HK-2 (cell line): ENCODE data around the gene PPY.
"Not testable (repeated sequence)": the region's sequence is repeated elsewhere in the genome, so short reads cannot be mapped to it uniquely, and the experiment has no call there.

Experiments used
- DNase-seq: peaks from one replicate; pipeline ENCODE4 v3.0.0-alpha.2; 2018; ENCODE audit not compliant: unreplicated experiment

PPY gene

GRCh38 chr17:43966276-43966675 is 24.0 kb upstream of the PPY start:
- no peak for DNase-seq

DNA sequence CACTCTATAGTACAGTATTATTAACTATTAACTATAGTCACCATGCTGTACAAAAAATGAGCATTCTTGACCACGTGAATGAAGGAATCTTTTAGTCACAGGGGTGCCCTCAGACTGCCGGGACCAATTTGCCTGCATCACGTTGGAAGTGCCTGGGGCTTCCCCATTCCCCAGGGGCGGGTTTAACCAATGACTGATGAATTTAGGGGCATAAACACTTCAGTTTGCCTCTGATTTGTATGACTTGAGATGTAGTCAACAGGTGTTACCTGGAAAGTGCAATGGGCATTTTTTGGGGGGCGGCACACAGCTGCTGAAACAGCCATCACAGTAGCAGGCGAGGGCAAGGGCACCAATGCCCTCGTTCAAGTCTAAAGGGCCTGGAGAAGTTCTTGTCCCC is 20.2 kb upstream of the PPY start:
- no peak for DNase-seq

- DNase-seq, result no peak
Observed at GRCh38 chr17:43961954-43962353, 19.7 kb upstream of the PPY start.

DNA sequence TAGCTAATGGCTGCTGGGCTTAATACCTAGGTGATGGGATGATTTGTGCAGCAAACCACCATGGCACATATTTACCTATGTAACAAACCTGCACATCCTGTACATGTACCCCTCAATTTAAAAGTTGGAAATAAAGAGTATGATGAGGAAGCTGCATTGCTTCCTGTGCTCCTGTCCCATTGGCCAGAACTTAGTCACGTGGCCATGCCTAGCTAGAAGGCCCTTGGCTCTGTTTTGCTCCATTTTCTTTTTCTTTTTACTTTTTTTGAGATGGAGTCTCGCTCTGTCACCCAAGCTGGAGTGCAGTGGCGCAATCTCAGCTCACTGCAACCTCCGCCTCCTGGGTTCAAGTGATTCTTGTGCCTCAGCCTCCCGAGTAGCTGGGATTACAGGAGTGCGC is 19.0 kb upstream of the PPY start:
- DNase-seq, result not testable (repeated sequence)

DNA sequence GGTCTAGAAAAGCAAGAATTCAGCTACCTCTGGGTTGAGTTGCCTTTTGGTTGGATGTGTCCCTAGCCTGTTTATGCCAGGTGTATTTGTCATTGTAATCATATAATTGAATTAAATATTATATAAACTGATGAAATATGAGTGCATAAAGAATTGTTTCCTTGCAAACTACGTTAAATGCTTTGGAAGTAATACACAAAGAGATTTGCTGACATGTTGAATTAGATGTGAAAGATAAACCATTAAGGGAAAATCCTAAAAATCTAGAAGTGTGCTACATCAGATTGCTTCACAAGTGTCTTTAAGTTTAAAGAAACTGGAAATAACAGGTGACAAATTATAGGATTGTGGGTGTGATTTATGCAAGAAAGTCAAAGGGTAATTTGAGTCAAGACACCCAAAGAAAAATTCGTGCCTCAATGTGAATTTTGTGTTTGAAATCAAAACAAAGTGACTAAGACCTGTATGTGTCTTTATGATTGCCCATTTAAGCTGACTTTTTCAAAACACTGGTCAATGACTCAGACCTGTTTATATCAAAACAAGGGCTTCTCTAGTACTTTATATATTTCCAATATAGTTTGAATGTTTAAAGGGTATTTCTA is 16.6 kb upstream of the PPY start:
- no peak for DNase-seq

- no peak for DNase-seq
Observed at GRCh38 chr17:43956222-43956621, 13.9 kb upstream of the PPY start.

GRCh38 chr17:43953746-43954145 is 11.5 kb upstream of the PPY start, which contains the start of gene PYY:
Gene PYY (minus strand): TSS chr17:43953940. CDS start chr17:43953483, 457 bp downstream.
- no peak for DNase-seq

DNA sequence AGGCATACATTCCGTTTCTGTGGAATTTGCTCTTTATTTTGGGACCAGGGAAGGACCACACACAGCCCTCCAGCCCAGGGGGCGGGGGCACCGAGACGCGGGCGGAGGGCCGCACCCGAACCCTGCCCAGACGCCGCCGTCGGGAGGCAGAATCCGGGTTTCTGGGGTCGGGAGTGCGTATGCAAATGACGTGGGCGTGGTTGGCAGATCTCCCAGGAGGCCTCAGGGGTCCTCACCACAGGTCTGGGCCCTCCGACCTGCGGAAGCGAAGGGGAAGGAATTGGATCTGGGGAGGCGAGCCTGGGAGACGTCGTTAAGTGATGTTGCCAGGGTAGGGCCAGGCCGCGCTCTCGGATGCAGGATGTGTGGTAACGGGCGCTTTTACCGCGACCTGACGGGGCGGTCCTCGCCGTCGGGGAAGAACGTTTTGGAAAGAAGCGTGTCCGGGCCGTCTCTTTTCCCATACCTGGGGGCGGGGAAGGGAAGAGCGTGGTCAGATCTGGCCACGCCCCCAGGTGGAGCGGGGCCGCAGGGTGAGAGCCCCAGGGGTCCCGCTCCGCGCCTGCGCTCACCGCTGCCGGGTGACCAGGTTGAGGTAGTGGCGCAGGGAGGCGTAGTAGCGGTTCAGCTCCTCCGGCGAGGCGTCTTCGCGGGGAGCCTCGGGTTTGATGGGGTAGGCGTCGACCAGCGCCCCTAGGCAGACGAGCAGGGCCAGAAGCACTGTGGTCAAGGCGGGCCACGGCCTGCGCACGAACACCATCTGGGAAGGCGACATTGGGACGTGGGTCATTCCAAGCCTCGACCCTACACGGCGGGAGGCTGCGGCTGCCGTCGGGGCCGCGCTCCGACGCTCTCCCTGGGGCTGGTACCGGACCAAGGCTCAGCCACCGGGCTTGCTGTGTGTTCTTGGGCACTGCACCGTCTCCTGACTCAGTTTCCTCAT is 10.7 kb upstream of the PPY start:
- no peak for DNase-seq

GRCh38 chr17:43952351-43952723 is 10.1 kb upstream of the PPY start:
- no peak for DNase-seq

DNA sequence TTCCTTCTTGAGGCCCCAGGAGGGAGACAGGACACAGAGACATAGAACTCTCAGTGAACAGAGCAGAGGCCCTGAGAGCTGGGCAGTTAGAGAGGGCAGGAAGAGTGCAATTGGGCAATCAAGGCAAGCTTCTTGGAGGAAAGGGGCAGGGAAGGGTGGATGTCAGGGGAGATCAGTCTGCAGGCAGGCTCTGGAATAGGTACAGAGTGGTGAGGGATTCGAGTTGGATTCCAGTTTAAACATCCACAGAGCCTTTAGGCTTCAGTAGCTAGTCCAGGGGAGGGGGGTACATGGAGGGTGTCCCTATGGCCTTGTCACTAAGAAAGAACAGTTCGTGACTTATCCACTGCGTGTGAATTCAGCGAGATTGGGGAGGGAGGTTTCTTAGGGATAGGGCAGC is 9.5 kb upstream of the PPY start:
- DNase-seq, result no peak

- DNase-seq, result no peak
Observed at GRCh38 chr17:43950554-43950953, 8.3 kb upstream of the PPY start.

DNA sequence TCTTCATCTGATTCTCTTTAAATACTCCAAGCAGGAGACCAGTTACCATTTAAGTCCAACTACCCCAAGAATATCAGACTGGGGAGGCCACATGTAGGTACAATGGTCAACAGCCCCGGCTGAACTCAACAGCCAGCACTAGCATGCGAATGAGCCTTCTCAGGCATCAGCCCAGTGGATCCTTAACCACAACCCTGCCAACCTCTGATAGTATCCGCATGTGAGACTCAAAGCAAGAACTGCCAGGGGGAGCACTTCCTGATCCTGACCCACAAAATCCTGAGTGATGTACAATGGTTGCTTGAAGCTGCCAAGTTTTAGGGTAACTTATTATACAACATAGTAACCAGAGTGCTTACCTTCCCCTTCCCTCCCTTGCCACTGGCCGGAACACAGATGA is 7.5 kb upstream of the PPY start:
- DNase-seq, result no peak

- no peak for DNase-seq
Observed at GRCh38 chr17:43946781-43947180, 4.5 kb upstream of the PPY start.

DNA sequence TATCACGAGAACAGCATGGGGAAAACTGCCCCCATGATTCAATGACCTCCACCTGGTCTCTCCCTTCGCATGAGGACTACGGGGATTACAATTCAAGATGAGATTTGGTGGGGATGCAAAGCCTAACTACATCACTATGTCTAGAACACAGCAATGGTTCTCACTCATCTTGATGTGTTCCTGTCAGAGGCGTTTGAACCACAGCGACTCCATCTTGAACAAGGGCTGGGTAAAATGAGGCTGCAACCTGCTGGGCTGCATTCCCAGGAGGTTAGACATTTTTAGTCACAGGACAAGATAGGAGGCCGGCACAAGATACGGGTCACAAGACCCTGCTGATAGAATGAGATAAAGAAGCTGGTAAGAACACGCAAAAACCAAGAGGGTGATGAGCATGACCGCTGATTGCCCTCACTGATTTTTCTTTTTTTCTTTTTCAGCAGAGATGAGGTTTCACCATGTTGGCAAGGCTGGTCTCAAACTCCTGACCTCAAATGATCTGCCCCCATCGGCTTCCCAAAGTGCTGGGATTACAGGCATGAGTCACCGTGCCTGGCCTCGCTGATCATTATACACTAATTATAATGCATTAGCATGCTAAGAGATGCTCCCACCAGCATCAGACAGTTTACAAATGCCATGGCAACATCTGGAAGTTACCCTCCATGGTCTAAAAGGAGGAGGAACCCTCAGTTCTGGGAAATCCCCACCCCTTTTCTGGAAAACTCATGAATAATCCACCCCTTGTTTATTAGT is 3.0 kb upstream of the PPY start:
- no peak for DNase-seq

DNA sequence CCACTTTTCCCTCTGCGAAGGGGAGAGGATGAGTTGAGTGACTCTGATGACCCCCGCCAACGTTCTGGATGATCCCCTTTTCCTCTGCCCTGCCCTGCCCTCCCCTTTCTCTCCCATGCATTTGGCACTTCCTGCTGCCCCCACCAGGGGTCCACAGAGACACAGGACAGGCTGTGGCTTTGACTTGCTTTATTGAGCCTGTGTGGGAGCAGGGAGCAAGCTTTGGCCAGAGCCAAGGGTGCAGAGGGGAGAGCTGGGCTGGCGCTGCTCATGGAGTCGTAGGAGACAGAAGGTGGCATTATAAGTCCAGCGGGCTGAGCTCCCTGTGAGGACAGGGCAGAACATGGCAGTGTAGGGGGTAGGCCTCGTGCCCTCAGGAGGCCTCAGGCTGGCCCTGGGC is 1.6 kb downstream of the PPY start:
- peak; percentile 44 for DNase-seq

DNA sequence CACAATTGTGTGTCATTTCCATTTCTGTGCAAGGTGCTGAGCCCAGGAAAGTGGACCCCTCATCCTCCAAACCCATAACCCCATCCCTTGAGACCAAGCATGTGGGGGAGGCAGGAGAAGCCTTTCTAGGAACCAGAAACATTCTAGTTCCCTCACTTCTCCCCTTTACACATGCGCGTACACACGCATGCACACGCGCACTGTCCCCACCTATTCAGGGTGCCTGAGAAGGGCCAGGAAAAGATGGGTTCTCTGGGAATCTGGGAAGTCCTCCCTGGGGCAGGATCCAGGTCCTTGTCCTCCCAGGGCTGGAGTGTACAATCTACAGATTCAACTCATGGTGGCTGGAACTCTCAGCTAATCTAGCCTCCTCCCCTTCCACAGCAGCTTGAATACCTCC is 2.4 kb downstream of the PPY start:
- no peak for DNase-seq

GRCh38 chr17:43939452-43939851 is 2.8 kb downstream of the PPY start:
- not testable (repeated sequence) for DNase-seq

DNA sequence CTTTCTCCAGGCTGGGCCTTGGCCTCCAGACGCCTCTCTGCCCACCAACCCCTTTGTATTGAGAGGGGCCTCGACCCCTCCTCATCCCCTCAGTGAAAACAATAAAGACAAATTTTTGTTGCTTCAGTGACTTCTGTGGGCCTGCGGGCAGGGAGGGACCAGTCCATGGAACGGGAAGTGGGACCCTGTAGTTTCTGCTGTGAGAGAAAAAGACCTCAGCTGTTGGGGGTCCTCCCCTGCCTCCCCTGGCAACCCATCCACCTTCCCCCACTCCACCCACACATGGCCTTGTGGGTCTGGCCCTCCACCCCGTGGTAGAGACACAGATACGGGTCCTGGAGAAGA is 3.5 kb downstream of the PPY start:
- no peak for DNase-seq

GRCh38 chr17:43936434-43936833 is 5.8 kb downstream of the PPY start:
- no peak for DNase-seq

DNA sequence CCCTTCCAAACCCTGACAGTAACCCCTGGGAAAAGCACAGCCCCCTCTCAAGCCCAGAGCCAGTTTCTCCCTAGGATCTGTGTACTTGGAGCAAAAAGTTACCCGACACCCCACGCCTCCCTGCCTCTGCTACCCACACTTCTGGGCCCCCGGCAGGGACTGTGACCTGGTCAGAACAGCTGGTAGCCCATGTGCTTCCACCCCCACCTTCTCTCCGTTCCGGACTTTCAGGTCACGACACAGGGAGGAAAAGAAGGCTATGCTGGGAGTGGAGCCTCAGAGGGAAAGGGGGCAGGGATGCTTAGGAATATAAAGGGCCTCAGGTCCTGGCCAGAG is 6.4 kb downstream of the PPY start:
- DNase-seq, result no peak

GRCh38 chr17:43935204-43935925 is 6.9 kb downstream of the PPY start:
- DNase-seq, result no peak

GRCh38 chr17:43932923-43933322 is 9.4 kb downstream of the PPY start:
- no peak for DNase-seq
